Measurements from ENCODE around the gene CHST11. TPM values are rescaled to one million over a fixed set of nuclear protein-coding genes. Genes with fewer than 3 reads are reported as not detected.

The CHST11 gene
- total and polyA plus RNA-seq, 9 of the 15 experiments (the other 6 are each of a cell fraction or from before 2014, with no cell fraction given): 2.3 to 38.7 (median 15.0) TPM

- TF ChIP-seq CEBPZ (IDR thresholded peaks at IDR 0.05; ENCODE audit: borderline replicate concordance, low read depth, low read length): no peak
- TF ChIP-seq RNF2 (IDR thresholded peaks at IDR 0.05): no peak
- TF ChIP-seq THRB (CRISPR knock-in tag; conservative IDR thresholded peaks at IDR 0.05): no peak
- no peak for TF ChIP-seq GMEB1 (CRISPR knock-in tag; IDR thresholded peaks at IDR 0.05)
- no peak for TF ChIP-seq ZNF444 (CRISPR knock-in tag; IDR thresholded peaks at IDR 0.05)
- peak; percentile 70; the same call in 1 of the 2 replicates for TF ChIP-seq ATF7 (IDR thresholded peaks at IDR 0.05)
- TF ChIP-seq ADNP (tag; IDR thresholded peaks at IDR 0.05): no peak
- TF ChIP-seq PRMT5 (CRISPR knock-in tag; IDR thresholded peaks at IDR 0.05): no peak
- no peak for TF ChIP-seq POU5F1 (IDR thresholded peaks at IDR 0.05; ENCODE audit: borderline replicate concordance, low read depth, low read length, partially characterized antibody)
- no peak for TF ChIP-seq ZBTB33 (CRISPR knock-in tag; IDR thresholded peaks at IDR 0.05)
These were observed 2.7 kb downstream of the CHST11 start (continued) for GRCh38 chr12:104459368-104459909.
